BLaER1 treated with 17β-estradiol and CSF1 and Interleukin-3, amounts not matched to agents 10 nM and 100 nM (cell line): Measurements from ENCODE around the gene FOCAD.

Source experiments
- H3K27ac ChIP-seq, 11 experiments: shearing (Covaris generic); formaldehyde crosslinking; 2 replicates each; pipeline ENCODE4 v1.8.1; 2022
- H3K27me3 ChIP-seq, 11 experiments: shearing (Covaris generic); formaldehyde crosslinking; 2 replicates each; pipeline ENCODE4 v1.8.1; 2022
- H3K36me3 ChIP-seq, 11 experiments: shearing (Covaris generic); formaldehyde crosslinking; 2 replicates each; pipeline ENCODE4 v1.8.1; 2022
- H3K4me1 ChIP-seq, 10 experiments: shearing (Covaris generic); formaldehyde crosslinking; 2 replicates each; pipeline ENCODE4 v1.8.1; 2022
- H3K4me2 ChIP-seq, 11 experiments: shearing (Covaris generic); formaldehyde crosslinking; 2 replicates each; pipeline ENCODE4 v1.8.1; 2022
- H3K4me3 ChIP-seq, 10 experiments: shearing (Covaris generic); formaldehyde crosslinking; 2 replicates each; pipeline ENCODE4 v1.8.1; 2022
- H3K9ac ChIP-seq, 11 experiments: shearing (Covaris generic); formaldehyde crosslinking; 2 replicates each; pipeline ENCODE4 v1.8.1; 2022
- H3K9me3 ChIP-seq, 11 experiments: shearing (Covaris generic); formaldehyde crosslinking; replicated peaks in 1 of 11; 2 replicates each; pipeline ENCODE4 v1.8.1; 2022
- H4K20me1 ChIP-seq, 11 experiments: shearing (Covaris generic); formaldehyde crosslinking; 2 replicates each; pipeline ENCODE4 v1.8.1; 2022
- Cebpa-rat ChIP-seq, 11 experiments: shearing (Covaris generic); IDR thresholded peaks; 2 replicates each; pipeline ENCODE4 v1.8.1; 2022

The FOCAD gene

DNA sequence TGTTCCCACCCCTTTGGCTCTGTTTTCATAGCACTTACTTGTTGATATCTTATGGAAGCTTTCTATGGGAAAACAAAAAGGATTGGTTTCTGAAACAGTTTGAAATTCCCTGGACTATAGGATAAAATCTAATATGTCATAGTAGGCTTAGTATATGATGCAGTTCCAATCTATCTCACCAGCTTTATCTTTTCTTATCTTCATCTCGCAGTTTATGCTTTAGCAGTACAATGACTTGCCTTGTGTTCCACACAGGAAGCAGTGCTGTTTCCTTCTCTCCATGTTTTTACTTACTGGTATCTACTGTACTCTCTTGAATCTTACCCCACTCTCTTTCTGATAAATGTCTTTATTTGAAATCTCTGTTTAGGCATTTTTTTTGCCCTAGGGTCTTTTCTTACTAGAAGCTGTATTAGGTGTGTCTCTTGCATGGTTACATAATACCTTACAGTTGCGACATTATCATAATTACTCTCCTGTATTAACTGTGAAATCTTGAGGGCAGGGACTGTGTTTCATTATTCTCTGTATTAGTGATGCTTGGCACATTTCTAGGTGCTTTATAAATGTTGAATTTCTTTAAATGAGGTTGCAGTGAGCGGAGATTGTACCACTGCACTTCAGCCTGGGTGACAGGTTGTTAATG lies 76.3 kb downstream of the FOCAD start:
- Histone ChIP-seq H3K9ac (no peak overlapping the region), H3K4me3 (no peak overlapping the region), H3K4me2 (no peak overlapping the region), H3K27ac (no peak overlapping the region), H4K20me1 (no peaks in the 10 kb centered on the region), H3K36me3 (peaks cover 0 to 21% (median 4%) of the 10 kb centered on the region in 11 experiments; a peak in 10 of 22 replicates), H3K9me3 (no peaks in the 10 kb centered on the region), H3K27me3 (no peaks in the 10 kb centered on the region), H3K4me1 (no peaks in the 10 kb centered on the region)
- no peak for TF ChIP-seq Cebpa-rat (IDR thresholded peaks at IDR 0.05)

DNA sequence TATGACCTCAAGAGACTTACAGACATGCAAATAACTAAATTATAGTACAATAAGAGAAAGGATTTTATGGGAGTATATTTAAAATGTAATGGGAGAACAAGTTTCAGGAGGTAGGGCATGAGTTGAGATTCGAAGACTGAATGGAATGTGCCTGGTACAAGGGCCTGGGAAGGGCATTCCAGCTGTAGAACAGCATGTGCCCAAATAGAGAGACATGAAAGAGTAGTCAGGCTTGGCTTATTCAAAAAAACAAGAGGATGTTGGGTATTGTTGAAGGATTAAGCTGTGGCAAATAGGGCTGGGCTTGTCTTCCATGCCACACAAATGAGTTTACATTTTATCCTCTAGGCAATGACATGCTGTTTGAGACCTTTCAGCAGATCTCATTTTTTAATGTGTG lies 86.9 kb downstream of the FOCAD start:
- Histone ChIP-seq H3K27ac (no peak overlapping the region), H3K4me2 (no peak overlapping the region), H3K36me3 (peaks cover 2 to 50% (median 23%) of the 10 kb centered on the region in 11 experiments; a peak in 19 of 22 replicates), H3K9ac (no peak overlapping the region), H3K27me3 (no peaks in the 10 kb centered on the region), H3K4me1 (no peaks in the 10 kb centered on the region), H4K20me1 (no peaks in the 10 kb centered on the region), H3K9me3 (0 out of 22 replicates have a peak, but pooled peaks cover 0 to 8% (median 0%) of the 10 kb centered on the region in 11 experiments), H3K4me3 (no peak overlapping the region)
- no peak for TF ChIP-seq Cebpa-rat (IDR thresholded peaks at IDR 0.05)

DNA sequence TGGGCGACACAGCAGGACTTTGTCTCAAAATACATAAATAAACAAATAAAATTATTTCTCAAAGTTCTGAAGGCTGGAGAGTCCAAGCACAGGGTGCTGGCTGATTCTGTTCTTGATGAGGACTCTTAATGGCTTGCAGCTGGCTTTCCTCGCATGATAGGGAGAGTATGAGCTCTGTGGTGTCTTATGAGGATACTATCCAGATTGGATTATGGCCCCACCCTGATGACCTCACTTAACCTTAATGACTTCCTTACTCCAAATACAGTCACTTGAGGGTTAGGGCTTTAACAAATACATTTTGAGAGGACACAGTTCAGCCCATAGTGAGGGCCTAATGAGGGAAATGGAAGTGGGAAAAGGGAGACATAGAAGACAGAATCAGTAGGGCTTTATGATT lies 87.7 kb downstream of the FOCAD start:
- Histone ChIP-seq H3K9ac (no peak overlapping the region), H3K27ac (no peak overlapping the region), H3K27me3 (no peaks in the 10 kb centered on the region), H3K36me3 (peaks cover 0 to 45% (median 19%) of the 10 kb centered on the region in 11 experiments; a peak in 18 of 22 replicates), H4K20me1 (no peaks in the 10 kb centered on the region), H3K4me1 (no peaks in the 10 kb centered on the region), H3K4me3 (no peak overlapping the region), H3K9me3 (0 out of 22 replicates have a peak, but pooled peaks cover 0 to 8% (median 0%) of the 10 kb centered on the region in 11 experiments), H3K4me2 (no peak overlapping the region)
- TF ChIP-seq Cebpa-rat (IDR thresholded peaks at IDR 0.05): no peak

DNA sequence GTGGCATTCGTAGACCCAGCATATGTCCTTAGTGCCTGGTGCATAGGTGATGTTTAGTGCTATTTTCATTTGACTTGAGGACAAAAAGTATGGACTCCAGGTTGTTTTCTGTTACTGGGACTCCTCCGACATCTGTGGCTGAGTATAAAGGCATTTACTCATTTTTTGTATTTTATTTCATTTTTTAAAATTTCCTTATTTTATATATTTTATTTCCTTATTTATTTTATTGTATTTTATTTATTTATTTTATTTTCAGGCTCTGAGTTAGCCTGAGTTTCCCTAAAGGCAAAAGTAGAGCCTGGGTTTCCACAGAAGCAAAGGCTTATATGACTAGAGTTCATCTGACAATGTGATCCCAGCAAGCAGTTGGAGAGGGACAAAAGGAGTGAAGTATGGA lies 91.6 kb downstream of the FOCAD start:
- H3K4me3 ChIP-seq: no peak overlapping the region
- H3K4me1 ChIP-seq: no peaks in the 10 kb centered on the region
- no peak overlapping the region for H3K9ac ChIP-seq
- peaks cover 0 to 47% (median 12%) of the 10 kb centered on the region in 11 experiments; a peak in 16 of 22 replicates for H3K36me3 ChIP-seq
- TF ChIP-seq Cebpa-rat (IDR thresholded peaks at IDR 0.05): no peak
- no peak overlapping the region for H3K27ac ChIP-seq
- H3K27me3 ChIP-seq: no peaks in the 10 kb centered on the region
- H3K4me2 ChIP-seq: no peak overlapping the region
- 0 out of 22 replicates have a peak, but pooled peaks cover 0 to 4% (median 0%) of the 10 kb centered on the region in 11 experiments for H3K9me3 ChIP-seq
- H4K20me1 ChIP-seq: no peaks in the 10 kb centered on the region

DNA sequence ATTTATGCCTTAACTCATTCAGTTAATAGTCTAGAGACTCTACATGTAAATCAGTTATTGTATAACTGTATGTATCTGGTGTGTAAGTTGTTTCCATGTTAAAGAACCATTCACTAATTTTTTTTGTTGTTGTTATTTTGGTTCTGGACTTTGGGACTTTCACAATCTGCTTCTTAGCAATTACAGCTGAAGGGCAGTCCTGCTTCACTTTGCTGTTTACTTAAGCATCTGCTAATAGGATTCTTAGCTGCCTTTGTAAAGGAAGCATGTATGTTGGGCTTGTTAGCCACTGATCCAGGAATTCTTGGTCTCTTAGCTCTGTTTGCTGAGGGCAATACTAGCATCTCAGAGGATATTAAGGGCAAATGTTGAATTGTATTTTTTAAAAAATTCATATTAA lies 97.0 kb downstream of the FOCAD start:
- H3K36me3 ChIP-seq: peaks cover 0 to 30% (median 0%) of the 10 kb centered on the region in 11 experiments; a peak in 6 of 22 replicates
- no peaks in the 10 kb centered on the region for H3K4me1 ChIP-seq
- H3K27me3 ChIP-seq: no peaks in the 10 kb centered on the region
- H3K27ac ChIP-seq: no peak overlapping the region
- H3K4me3 ChIP-seq: no peak overlapping the region
- H3K9me3 ChIP-seq: 0 out of 22 replicates have a peak, but pooled peaks cover 0 to 3% (median 0%) of the 10 kb centered on the region in 11 experiments
- no peak for TF ChIP-seq Cebpa-rat (IDR thresholded peaks at IDR 0.05)
- H4K20me1 ChIP-seq: no peaks in the 10 kb centered on the region
- no peak overlapping the region for H3K9ac ChIP-seq
- no peak overlapping the region for H3K4me2 ChIP-seq

DNA sequence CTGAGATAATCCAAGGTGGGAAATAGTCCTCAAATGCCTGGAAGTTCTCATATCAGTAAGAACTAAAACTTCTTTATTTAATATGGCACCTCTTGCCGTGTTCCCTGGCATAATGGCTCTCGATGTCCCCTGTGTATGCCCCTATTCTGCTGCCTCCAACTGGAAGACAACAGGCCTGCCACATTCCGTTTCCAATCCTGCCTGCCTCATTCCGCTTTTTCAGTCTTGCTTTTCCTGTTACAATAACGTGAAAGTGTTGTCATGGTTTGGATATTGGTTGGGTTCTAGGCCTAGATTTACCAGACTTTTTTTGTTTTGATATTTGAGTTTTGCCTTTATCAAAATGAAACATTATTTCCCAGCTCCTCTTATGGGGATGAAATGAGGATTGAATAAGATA lies 98.2 kb downstream of the FOCAD start:
- no peak for TF ChIP-seq Cebpa-rat (IDR thresholded peaks at IDR 0.05)
- Histone ChIP-seq H3K9me3 (0 out of 22 replicates have a peak, but pooled peaks cover 0 to 3% (median 0%) of the 10 kb centered on the region in 11 experiments), H3K4me3 (no peak overlapping the region), H3K9ac (no peak overlapping the region), H3K4me2 (no peak overlapping the region), H3K4me1 (no peaks in the 10 kb centered on the region), H3K36me3 (peaks cover 0 to 30% (median 0%) of the 10 kb centered on the region in 11 experiments; a peak in 5 of 22 replicates), H4K20me1 (no peaks in the 10 kb centered on the region), H3K27ac (no peak overlapping the region), H3K27me3 (no peaks in the 10 kb centered on the region)

DNA sequence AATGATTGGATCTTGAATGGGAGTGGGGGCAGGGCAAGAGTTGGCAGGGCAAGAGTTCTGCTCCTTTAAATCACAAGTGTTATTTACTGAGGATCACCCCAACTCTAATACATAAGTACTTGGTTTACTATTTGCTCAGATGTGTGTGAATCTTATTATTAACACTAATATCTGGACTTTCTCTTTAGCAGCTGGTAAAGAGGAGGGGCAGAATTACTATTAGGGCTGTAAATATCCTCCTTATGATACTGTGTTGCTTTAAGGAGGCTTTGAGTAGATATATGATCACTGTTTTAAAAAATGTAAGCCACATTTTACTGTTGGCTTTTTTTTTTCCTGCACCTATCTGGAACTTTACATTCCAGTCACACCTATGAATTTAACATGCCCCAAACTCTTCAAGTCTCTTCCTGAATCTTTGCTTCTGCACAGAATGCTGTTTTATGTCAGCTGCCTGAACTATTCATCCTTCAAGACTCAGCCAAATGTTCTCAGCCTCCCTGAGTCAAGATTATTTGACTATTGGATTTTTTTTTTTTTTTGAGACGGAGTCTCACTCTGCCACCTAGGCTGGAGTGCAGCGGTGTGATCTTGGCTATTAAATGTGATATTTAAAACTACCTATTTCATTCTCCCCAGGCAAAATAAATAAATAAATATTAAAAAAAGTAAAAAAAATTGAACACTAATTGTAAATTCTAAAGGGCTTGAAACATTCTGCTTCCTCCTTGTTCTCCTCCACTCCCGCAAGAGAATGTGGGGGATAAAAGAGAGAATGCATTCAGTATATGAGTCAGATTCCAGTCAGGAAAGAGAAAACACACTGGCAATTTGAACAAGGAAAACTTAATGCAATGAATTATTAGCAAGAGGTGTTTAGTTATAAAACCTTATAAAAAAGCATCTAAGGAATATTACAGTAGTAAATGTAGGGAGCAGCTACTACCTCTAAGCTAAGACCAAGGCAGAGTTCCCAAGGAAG lies 99.3 kb downstream of the FOCAD start:
- TF ChIP-seq Cebpa-rat (IDR thresholded peaks at IDR 0.05): no peak
- Histone ChIP-seq H3K9ac (no peak overlapping the region), H3K27me3 (no peaks in the 10 kb centered on the region), H3K27ac (no peak overlapping the region), H3K36me3 (peaks cover 0 to 25% (median 0%) of the 10 kb centered on the region in 11 experiments; a peak in 5 of 22 replicates), H3K4me2 (no peak overlapping the region), H4K20me1 (no peaks in the 10 kb centered on the region), H3K9me3 (no peaks in the 10 kb centered on the region), H3K4me3 (no peak overlapping the region), H3K4me1 (no peaks in the 10 kb centered on the region)

DNA sequence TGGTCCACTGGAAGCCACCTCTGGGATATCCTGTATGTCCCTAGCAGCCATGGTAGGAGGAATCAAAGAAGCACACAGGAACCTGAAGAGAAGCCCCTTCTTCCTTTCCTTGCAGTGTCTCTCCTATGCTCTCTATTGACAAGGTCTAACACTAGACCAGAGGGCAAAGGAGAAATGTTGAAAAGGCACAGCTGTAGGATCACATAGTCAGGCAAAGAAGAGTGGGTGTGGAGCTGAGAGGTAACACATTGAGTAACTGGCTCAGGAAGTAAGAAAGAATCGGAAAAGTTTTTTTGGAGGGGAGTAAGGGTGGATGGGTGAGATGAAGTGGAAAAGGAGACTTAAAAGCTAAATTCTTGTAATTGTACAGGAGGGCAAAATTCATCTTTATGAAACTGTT lies 100.1 kb downstream of the FOCAD start:
- no peak for TF ChIP-seq Cebpa-rat (IDR thresholded peaks at IDR 0.05)
- H3K27ac ChIP-seq: no peak overlapping the region
- no peak overlapping the region for H3K9ac ChIP-seq
- no peaks in the 10 kb centered on the region for H3K4me1 ChIP-seq
- no peaks in the 10 kb centered on the region for H3K27me3 ChIP-seq
- no peak overlapping the region for H3K4me2 ChIP-seq
- no peaks in the 10 kb centered on the region for H3K9me3 ChIP-seq
- H3K4me3 ChIP-seq: no peak overlapping the region
- peaks cover 0 to 21% (median 0%) of the 10 kb centered on the region in 11 experiments; a peak in 6 of 22 replicates for H3K36me3 ChIP-seq
- H4K20me1 ChIP-seq: no peaks in the 10 kb centered on the region

DNA sequence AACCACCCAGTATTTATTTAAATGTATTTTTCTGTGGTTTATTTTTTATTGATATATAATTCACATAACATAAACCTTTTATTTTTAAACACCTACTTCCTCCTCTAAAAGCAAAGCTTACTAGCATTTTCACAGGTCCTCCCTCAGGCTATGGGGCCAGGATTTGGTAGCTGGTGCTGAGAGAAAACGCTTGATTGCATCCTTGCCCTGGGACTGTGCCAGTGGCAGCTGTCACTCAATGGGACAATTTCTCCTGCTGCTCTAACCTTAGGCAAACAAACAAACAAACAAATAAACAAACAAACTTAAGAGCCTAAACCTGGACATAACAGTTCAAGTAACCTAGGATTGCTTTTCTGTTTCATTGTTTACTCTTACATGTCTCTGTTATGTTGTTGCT lies 102.7 kb downstream of the FOCAD start:
- Histone ChIP-seq H3K36me3 (peaks cover 0 to 32% (median 8%) of the 10 kb centered on the region in 11 experiments; a peak in 8 of 22 replicates), H3K4me1 (no peaks in the 10 kb centered on the region), H3K27me3 (no peaks in the 10 kb centered on the region), H3K4me3 (no peak overlapping the region), H3K9me3 (no peaks in the 10 kb centered on the region), H3K9ac (no peak overlapping the region), H4K20me1 (no peaks in the 10 kb centered on the region), H3K27ac (no peak overlapping the region), H3K4me2 (no peak overlapping the region)
- TF ChIP-seq Cebpa-rat (IDR thresholded peaks at IDR 0.05): no peak
